Heart right ventricle (tissue), 16 donors: Measurements from ENCODE around the gene CALCOCO2. TPM values are rescaled to one million over a fixed set of nuclear protein-coding genes. Genes with fewer than 3 reads are reported as not detected.

Experiments
- ATAC-seq, 8 donors: fragments of 200-7000 bp; cut with Tn5 transposase; one replicate each; pipeline ENCODE4 v1.9.1; 2020; ENCODE audit warnings: mild to moderate bottlenecking in 8 of 8, moderate library complexity in 8 of 8, moderate number of reproducible peaks in 1 of 8
- DNase-seq, 2 donors: peaks; one replicate each; pipeline ENCODE4 v3.0.0-alpha.2; 2020
- H3K27ac ChIP-seq, 10 donors: fragments of 200-600 bp; sonication (generic) in 2 of 10; one replicate each; pipeline versions ENCODE4 v1.5.0 to v1.8.0; 2020 to 2022; ENCODE audit warnings: mild to moderate bottlenecking in 3 of 10
- H3K27me3 ChIP-seq, 7 donors: fragments of 200-600 bp; one replicate each; pipeline ENCODE4 v1.8.0; 2021 to 2022; ENCODE audit warnings: mild to moderate bottlenecking in 2 of 7
- H3K36me3 ChIP-seq, 9 donors: fragments of 200-600 bp; sonication (generic) in 1 of 9; one replicate each; pipeline versions ENCODE4 v1.5.0 to v1.8.0; 2020 to 2022; ENCODE audit warnings: mild to moderate bottlenecking in 2 of 9
- H3K4me1 ChIP-seq, 9 donors: fragments of 200-600 bp; sonication (generic) in 1 of 9; one replicate each; pipeline versions ENCODE4 v1.5.0 to v1.8.0; 2020 to 2022; ENCODE audit warnings: mild to moderate bottlenecking in 4 of 9
- H3K4me3 ChIP-seq, 10 donors: fragments of 200-600 bp; sonication (generic) in 2 of 10; one replicate each; pipeline versions ENCODE4 v1.5.0 to v1.8.0; 2020 to 2022; ENCODE audit warnings: mild to moderate bottlenecking in 7 of 10, moderate library complexity in 2 of 10
- H3K9me3 ChIP-seq, 11 donors: fragments of 200-600 bp in 10 of 11; sonication (generic) in 2 of 11; one replicate each; pipeline versions ENCODE4 v1.5.0 to v1.8.0; 2013 to 2022; ENCODE audit warnings: mild to moderate bottlenecking in 2 of 11, control low read depth in 1 of 11, moderate library complexity in 1 of 11
- CTCF ChIP-seq, 9 donors: fragments of 200-600 bp; sonication (generic) in 2 of 9; IDR thresholded peaks; one replicate each; pipeline versions ENCODE4 v1.5.0 to v1.8.0; 2021 to 2022; ENCODE audit warnings: antibody characterized with exemption in 9 of 9, mild to moderate bottlenecking in 5 of 9, moderate library complexity in 1 of 9
- WGBS, 2 donors: extraction: QIAGEN DNeasy Blood & Tissue Kit; methylation state at CpG; one replicate each; pipeline ENCODE4 v1.1.7; 2013; ENCODE audit warnings: inconsistent platforms in 1 of 2; 5-methylcytosine and 5-hydroxymethylcytosine counted together
- intact Hi-C, 10 donors: fragments of 100-400 bp; cut with DNase I; formaldehyde crosslinking; loops; one replicate each; pipeline versions ENCODE4 v1.11.1 to v1.14.2; 2022
- long read RNA-seq, 3 donors: library from polyadenylated mRNA; unstranded; transcript quantifications; one replicate each; pipeline ENCODE4 v2.0.0, GENCODE V29; 2020 to 2021
- polyA plus RNA-seq, 2 donors: library from polyadenylated mRNA; stranded (reverse); fragments of 200-250 nt; gene quantifications; one replicate each; pipeline ENCODE4 v1.2.3, GENCODE V29; 2013
- total RNA-seq, 10 donors: library from RNA; stranded (reverse); fragmentation: NEBNext Ultra II Directional in 3 of 10; extraction: Animal tissue kit (Norgen Biotek cat#: 25700) in 3 of 10; gene quantifications; one replicate each; pipeline versions ENCODE4 v1.2.1 to v1.2.4, GENCODE V29; 2021 to 2023
- donor health status: Arrhythmogenic right ventricular cardiomyopathy.
- donor health status: ischemic (EF 13 %, LVEDD 7.1; RV severe dilation, severe dysfunction).
- donor health status: healthy with polysubstance abuse.
- donor health status: DM: no; HTN: yes; CAD: no.
- donor health status: DM: no; HTN: no; CAD: no.
- donor health status: ischemic (EF 25% LVEDD 6.9; RV normal size, moderate dysfunction).
- donor health status: ischemic (EF 25% LVEDD 5.7; RV mildly dilated, moderate dysfunction).
- donor health status: healthy.
- donor health status: DM: yes; HTN: yes; CAD: no.
- donor health status: Ischemic cardiomyopathy.
- donor health status: ischemic (EF 35%, LVEDD 5.7; RV mildly dilated, moderate dysfunction).
- donor health status: nonischemic (EF 11% LVEDD 7.7; RV severe dilation, severe dysfunction).
- donor health status: DM: yes; HTN: yes; CAD: no.
- donor health status: PGD.
- donor health status: ischemic (EF 29% LVEDD 5.4; RV normal size, mild dysfunction).
- donor health status: nonischemic (EF 23%, LVEDD 6.1; RV moderate dilation, normal function).

The CALCOCO2 gene
- total RNA-seq (100 to 1,000 TPM; 196 to 412 (median 275) TPM), polyA plus RNA-seq (100 to 1,000 TPM in 1 of 2 donors, 10 to 100 TPM in 1; 79.7 to 164 TPM)
- long read RNA-seq, donor 1, transcript CALCOCO2-201 (13 exons, 3,682 nt), result major isoform, 245 of 335 reads
- long read RNA-seq, donor 1, partial matches to known transcripts, result 44 of 335 reads
- long read RNA-seq, donor 1, other reads (novel, unspliced or antisense), result 46 of 335 reads
- long read RNA-seq, donor 2, transcript CALCOCO2-201 (13 exons, 3,682 nt), result major isoform, 259 of 350 reads
- long read RNA-seq, donor 2, partial matches to known transcripts, result 38 of 350 reads
- long read RNA-seq, donor 2, other reads (novel, unspliced or antisense), result 50 of 350 reads
- long read RNA-seq, donor 3, transcript CALCOCO2-201 (13 exons, 3,682 nt), result major isoform, 677 of 813 reads
- long read RNA-seq, donor 3, partial matches to known transcripts, result 85 of 813 reads
- long read RNA-seq, donor 3, other reads (novel, unspliced or antisense), result 48 of 813 reads

GRCh38 chr17:48830840-48831548 lies at the start of gene CALCOCO2:
Gene CALCOCO2 (plus strand): TSS chr17:48831035. CDS start chr17:48841708, 10,673 bp downstream.
- H3K4me1 ChIP-seq, result peaks cover 19 to 50% (median 45%) of the 10 kb centered on the region in 9 donors

GRCh38 chr17:48787828-48788227 lies 43.0 kb upstream of the CALCOCO2 start:
- 48 to 70% methylated on average over 7 of the region's 7 CpGs for WGBS, 2 donors
- Histone ChIP-seq H3K36me3 (no peaks in the 10 kb centered on the region), H3K27me3 (peaks cover 0 to 68% (median 47%) of the 10 kb centered on the region in 7 donors), H3K4me1 (peaks cover 0 to 6% (median 0%) of the 10 kb centered on the region in 9 donors), H3K4me3 (no peak overlapping the region), H3K27ac (no peak overlapping the region), H3K9me3 (no peaks in the 10 kb centered on the region)
- intact Hi-C loops, result no loop called here
- ATAC-seq (peak in 3 of 8 donors; percentile 21 to 34 (median 21)), DNase-seq (peak in 1 of 2 donors; percentile 15)
- TF ChIP-seq CTCF (IDR thresholded peaks at IDR 0.05), result no peak

More at GRCh38 chr17:48830840-48831548, at the start of gene CALCOCO2:
- intact Hi-C loops, result loop anchor here in 3 of 10 donors (5.0 to 10.0 kb wide), 2 partner anchors 41 to 796 kb away; partner anchors contain the start of gene COPZ2 (in 1 of the 3)
- ATAC-seq, result peak; percentile 95 to 99 (median 97)
- WGBS, 2 donors, result 1% methylated on average over 48 of the region's 48 CpGs
- peak in 1 of 9 donors; percentile 21 for TF ChIP-seq CTCF (IDR thresholded peaks at IDR 0.05)
- DNase-seq, result peak; percentile 94
- peak within 1 kb of the TSS; percentile 93 to 100 (median 96) for H3K27ac ChIP-seq
- H3K27me3 ChIP-seq, result no peaks in the 10 kb centered on the region
- peak within 1 kb of the TSS; percentile 50 to 97 (median 74) for H3K4me3 ChIP-seq
- no peaks in the 10 kb centered on the region for H3K9me3 ChIP-seq
- peaks cover 0 to 10% (median 0%) of the 10 kb centered on the region in 9 donors for H3K36me3 ChIP-seq

- no peaks in the 10 kb centered on the region for H3K36me3 ChIP-seq
- WGBS, 2 donors, result 28 to 30% methylated on average over 9 of the region's 9 CpGs
- intact Hi-C loops, result loop anchor here (1.0 to 10.0 kb wide), 10 partner anchors 63 to 118 kb away; partner anchors contain the start of genes PRAC1 (in 5 of the 10), PRAC2 (in 5 of the 10) and HOXB13 (in 2 of the 10)
- no peak for DNase-seq
- no peak overlapping the region for H3K4me3 ChIP-seq
- H3K27ac ChIP-seq, result no peak overlapping the region
- TF ChIP-seq CTCF (IDR thresholded peaks at IDR 0.05), result no peak
- peaks cover 0 to 76% (median 51%) of the 10 kb centered on the region in 7 donors for H3K27me3 ChIP-seq
- ATAC-seq, result peak in 4 of 8 donors; percentile 5 to 34 (median 24)
- H3K9me3 ChIP-seq, result no peaks in the 10 kb centered on the region
- H3K4me1 ChIP-seq, result peaks cover 0 to 6% (median 0%) of the 10 kb centered on the region in 9 donors
Measured at GRCh38 chr17:48790607-48791127, 40.2 kb upstream of the CALCOCO2 start.
